ENCODE measurements around the gene SLCO2A1.

The SLCO2A1 gene

DNA sequence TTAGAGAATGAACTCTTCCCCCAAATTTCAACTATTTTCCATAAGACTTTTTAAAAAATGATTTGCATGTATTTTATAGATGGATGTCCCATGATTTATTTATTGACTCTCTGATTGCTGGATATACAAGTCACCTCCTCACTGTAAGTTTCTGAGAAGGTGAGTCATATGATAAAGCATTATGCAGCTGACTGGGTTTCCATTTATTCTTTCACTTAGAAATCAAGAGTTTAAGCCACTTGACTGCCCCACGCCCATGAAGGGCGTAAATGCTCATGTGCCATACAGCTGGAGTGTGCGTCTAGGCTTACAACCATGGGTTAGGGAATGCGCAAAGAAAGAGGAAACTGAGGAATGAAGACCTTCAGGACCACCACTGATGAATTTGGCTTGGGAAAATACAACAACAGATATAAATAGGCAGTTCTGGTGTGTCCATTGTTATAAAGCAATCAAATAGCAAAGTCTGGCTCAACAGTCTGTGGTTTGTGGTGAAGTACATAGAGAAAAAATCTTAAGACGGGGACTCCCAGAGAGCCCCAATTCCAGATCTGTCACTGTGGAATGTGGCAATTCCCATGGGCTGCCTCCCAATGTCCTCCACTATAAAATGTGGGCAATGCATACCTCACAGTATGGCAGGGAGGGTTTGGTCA is 20.3 kb downstream of the SLCO2A1 start:
- no peak overlapping the region for H3K4me3 ChIP-seq (ENCODE audit: low read depth, low read length)
- no peak for DNase-seq (ENCODE audit: low read depth)
- TF ChIP-seq, protein P1, sequence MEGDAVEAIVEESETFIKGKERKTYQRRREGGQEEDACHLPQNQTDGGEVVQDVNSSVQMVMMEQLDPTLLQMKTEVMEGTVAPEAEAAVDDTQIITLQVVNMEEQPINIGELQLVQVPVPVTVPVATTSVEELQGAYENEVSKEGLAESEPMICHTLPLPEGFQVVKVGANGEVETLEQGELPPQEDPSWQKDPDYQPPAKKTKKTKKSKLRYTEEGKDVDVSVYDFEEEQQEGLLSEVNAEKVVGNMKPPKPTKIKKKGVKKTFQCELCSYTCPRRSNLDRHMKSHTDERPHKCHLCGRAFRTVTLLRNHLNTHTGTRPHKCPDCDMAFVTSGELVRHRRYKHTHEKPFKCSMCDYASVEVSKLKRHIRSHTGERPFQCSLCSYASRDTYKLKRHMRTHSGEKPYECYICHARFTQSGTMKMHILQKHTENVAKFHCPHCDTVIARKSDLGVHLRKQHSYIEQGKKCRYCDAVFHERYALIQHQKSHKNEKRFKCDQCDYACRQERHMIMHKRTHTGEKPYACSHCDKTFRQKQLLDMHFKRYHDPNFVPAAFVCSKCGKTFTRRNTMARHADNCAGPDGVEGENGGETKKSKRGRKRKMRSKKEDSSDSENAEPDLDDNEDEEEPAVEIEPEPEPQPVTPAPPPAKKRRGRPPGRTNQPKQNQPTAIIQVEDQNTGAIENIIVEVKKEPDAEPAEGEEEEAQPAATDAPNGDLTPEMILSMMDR (IDR thresholded peaks at IDR 0.05; ENCODE audit: low read depth, low read length, missing control alignments) = no peak

DNA sequence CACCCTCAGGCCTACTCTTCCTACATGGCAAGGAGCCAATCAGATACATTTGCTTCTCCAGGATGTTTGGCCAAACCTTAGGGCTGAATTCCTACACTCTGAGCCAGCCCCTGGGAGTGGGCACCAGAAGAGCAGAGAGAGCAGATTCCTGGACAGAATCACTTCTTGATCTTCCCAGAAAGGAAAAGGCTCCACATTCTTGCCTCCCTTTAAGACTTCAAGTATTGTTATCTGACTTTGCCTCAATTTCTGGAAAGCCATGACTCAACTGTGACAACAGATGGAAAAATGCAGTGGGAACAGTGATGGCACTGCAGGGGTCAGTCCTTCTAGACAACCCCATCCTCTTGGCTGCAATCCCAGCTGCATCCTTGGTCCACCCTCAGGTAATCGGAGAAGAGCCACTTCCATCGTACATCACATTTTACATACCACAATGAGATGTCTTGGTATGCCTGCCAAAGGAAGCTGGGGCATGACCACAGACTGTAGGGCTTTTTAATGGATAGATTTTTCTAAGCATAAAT is 21.0 kb downstream of the SLCO2A1 start:
- DNase-seq (ENCODE audit: low read depth) = no peak
- no peak overlapping the region for H3K4me3 ChIP-seq (ENCODE audit: low read depth, low read length)
- TF ChIP-seq, protein P1 (IDR thresholded peaks at IDR 0.05; ENCODE audit: low read depth, low read length, missing control alignments) = no peak

DNA sequence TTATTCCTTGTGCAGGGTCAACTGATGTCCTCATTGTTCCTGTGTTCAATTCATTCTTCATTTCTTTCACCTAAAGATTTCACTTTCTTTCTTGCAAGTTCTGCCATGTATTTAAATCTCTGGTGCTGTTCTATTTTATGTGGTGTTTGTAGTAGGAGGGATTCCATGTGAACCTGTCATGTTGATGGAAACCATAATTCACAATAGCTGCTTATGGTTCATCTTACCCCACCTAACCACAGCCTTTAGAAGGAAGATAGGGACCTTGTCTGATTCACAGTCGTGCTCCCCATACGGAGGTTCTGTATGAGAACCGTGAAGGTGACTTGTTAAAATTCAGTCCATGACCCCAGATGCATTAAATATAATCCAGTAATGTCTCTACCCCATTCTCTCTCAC is 21.9 kb downstream of the SLCO2A1 start:
- DNase-seq (ENCODE audit: low read depth) = no peak
- TF ChIP-seq, protein P1 (IDR thresholded peaks at IDR 0.05; ENCODE audit: low read depth, low read length, missing control alignments) = no peak
- no peak overlapping the region for H3K4me3 ChIP-seq (ENCODE audit: low read depth, low read length)

DNA sequence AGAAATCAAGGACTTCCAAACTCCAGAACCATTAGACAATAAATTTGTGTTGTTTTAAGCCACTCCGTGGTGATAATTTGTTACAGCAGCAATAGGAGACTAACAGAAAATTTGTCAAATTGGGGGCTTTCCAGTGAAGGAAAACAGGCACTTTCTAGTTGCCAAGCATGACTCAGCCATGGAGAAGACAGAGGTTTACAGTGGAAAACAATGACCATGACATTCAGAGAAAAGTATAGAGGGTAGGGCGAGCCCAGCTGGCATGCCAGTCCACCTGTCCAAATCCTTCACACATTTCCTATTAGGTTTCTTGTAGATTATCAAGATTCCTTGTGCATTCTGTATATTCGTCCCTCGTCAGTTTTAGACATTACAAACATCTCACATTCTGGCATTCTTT is 24.9 kb downstream of the SLCO2A1 start:
- DNase-seq (ENCODE audit: low read depth) = no peak
- TF ChIP-seq, protein P1 (IDR thresholded peaks at IDR 0.05; ENCODE audit: low read depth, low read length, missing control alignments) = no peak
- no peak overlapping the region for H3K4me3 ChIP-seq (ENCODE audit: low read depth, low read length)

DNA sequence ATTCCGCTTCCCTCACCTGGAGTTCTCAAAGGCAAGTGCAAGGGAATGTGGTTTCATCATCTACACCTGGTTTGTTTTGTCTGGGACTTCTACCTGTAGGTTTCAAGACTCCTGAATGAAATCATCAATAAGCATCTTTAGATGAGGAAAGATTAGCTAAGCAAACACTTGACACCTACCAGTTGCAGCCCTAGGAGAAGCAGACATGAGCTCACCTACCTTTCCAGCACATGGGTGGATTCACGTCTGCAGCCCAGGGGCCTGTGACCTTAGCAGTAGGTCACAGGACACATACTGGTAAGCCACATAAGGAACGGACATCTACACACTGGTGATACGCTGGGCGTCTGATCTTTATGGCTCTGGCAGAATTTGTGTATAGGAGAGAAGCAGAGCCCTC is 26.7 kb downstream of the SLCO2A1 start:
- TF ChIP-seq, protein P1 (IDR thresholded peaks at IDR 0.05; ENCODE audit: low read depth, low read length, missing control alignments) = no peak
- no peak for DNase-seq (ENCODE audit: low read depth)
- no peak overlapping the region for H3K4me3 ChIP-seq (ENCODE audit: low read depth, low read length)

DNA sequence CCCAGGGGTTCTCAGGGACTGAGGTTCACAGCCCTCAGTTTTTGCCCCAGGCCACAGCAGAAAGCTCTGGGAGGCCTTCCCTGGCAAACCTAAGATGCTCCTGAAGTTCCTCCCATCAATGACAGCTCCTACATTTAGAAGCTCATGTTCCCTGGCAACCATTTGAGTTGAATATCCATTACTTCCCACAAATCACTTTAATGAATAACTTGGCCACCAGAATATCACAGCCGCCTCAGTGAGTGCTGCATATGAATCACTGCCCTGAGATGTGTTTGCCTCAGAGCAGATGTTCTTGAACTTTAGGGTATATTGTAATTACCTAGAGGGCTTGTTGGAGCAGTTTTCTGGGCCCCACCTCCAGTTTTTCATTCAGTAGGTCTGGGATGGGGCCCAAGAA is 27.4 kb downstream of the SLCO2A1 start:
- H3K4me3 ChIP-seq (ENCODE audit: low read depth, low read length) = no peak overlapping the region
- no peak for DNase-seq (ENCODE audit: low read depth)
- TF ChIP-seq, protein P1 (IDR thresholded peaks at IDR 0.05; ENCODE audit: low read depth, low read length, missing control alignments) = no peak

DNA sequence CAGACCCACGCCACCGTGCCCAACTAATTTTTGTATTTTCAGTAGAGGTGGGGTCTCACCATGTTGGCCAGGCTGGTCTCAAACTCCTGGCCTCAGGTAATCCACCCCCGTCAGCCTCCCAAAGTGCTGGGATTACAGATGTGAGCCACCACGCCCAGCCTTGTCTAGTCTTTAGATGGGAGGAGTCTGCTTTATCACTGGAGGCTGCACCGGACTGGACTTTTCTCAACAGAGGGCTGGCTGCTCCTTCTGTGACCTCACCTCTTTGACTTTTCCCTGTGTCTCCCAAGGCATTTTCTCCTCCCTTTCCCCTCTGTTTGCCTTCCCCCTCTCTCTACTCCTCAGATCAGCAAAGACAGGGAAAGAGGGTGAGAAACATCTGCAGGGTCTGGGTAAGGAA is 28.5 kb downstream of the SLCO2A1 start:
- no peak overlapping the region for H3K4me3 ChIP-seq (ENCODE audit: low read depth, low read length)
- no peak for DNase-seq (ENCODE audit: low read depth)
- TF ChIP-seq, protein P1 (IDR thresholded peaks at IDR 0.05; ENCODE audit: low read depth, low read length, missing control alignments) = no peak

Measured in GM12864 (cell line).